Measurements from ENCODE around the gene CFAP61. TPM values are rescaled to one million over a fixed set of nuclear protein-coding genes. Genes with fewer than 3 reads are reported as not detected.

Gene CFAP61
- total RNA-seq, 1 experiment from 2014 or later, result not detected

DNA sequence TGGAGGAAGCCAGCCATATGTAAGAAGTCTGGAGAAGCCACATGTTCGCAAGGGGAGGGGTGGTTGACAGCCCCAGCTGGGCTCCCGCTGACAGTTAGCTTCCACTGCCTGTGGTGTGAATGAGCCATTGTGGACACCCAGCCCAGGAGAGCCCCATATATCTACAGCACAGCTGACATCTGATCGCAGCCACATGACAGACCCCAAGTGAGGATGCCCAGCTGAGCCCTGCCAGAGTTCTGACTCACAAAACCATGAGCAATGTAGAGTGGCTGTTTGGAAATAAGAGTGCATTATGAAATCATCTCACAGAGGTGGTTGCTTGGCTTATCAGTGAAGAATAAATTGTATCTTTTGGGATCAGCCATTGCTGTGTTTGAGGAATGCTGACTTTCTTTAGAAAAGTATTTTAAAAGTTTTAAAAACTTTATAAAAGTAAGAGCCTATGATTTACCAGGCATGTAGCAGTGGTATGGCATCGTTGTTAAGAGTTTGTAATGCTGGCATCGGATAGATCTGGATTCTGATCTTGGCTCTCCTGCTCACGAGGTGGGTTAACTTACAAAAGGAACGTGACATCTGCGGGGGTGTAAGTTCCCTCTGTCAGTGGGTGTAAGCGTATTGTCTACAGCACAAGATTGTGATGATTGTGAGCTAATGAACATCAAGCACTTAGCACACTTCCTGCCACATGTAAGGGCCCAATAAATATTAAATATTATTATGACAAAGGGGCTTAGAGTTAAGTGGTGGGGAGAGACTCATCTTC, 24.1 kb downstream of the CFAP61 start:
- H3K4me3 ChIP-seq (ENCODE audit: low read length), result no peak overlapping the region
- H3K9me2 ChIP-seq (replicated peaks; ENCODE audit: low read length), result no peaks in the 10 kb centered on the region
- H3K27me3 ChIP-seq (ENCODE audit: low read length), result peaks cover 68% of the 10 kb centered on the region
- ChIA-PET POLR2A (ENCODE audit: unreplicated experiment) (no interaction called here), CTCF (no interaction called here)
- no peaks in the 10 kb centered on the region for H3F3A ChIP-seq (ENCODE audit: low read length, unreplicated experiment)
- no peaks in the 10 kb centered on the region for H4K20me1 ChIP-seq (ENCODE audit: low read length)
- ATAC-seq (no peak; the same call in 1 of the 2 replicates), DNase-seq (peak; percentile 37)
- BruUV-seq (replicated peaks), result no TSS peak
- H2AFZ ChIP-seq (ENCODE audit: low read length), result no peak overlapping the region
- no peak overlapping the region for H3K4me2 ChIP-seq (ENCODE audit: low read length)
- no peak overlapping the region for H3K9ac ChIP-seq (ENCODE audit: low read length)
- intact Hi-C loops (cut with micrococcal nuclease), result no loop called here
- no peak overlapping the region for H3K27ac ChIP-seq (ENCODE audit: low read length)
- no peaks in the 10 kb centered on the region for H3K4me1 ChIP-seq (ENCODE audit: insufficient read depth, low read length)
- TF ChIP-seq EZH2 (IDR thresholded peaks at IDR 0.05; ENCODE audit: low read length, unreplicated experiment) (no peak), CTCF (conservative IDR thresholded peaks at IDR 0.05; ENCODE audit: low read depth, low read length) (no peak), EZH2phosphoT487 (IDR thresholded peaks at IDR 0.05; ENCODE audit: borderline replicate concordance, low read length) (no peak)
- H3K36me3 ChIP-seq (ENCODE audit: low read depth, low read length), result no peaks in the 10 kb centered on the region
- H3K79me2 ChIP-seq (ENCODE audit: low read length), result no peaks in the 10 kb centered on the region
- H3K9me3 ChIP-seq (ENCODE audit: low read length), result no peaks in the 10 kb centered on the region

DNA sequence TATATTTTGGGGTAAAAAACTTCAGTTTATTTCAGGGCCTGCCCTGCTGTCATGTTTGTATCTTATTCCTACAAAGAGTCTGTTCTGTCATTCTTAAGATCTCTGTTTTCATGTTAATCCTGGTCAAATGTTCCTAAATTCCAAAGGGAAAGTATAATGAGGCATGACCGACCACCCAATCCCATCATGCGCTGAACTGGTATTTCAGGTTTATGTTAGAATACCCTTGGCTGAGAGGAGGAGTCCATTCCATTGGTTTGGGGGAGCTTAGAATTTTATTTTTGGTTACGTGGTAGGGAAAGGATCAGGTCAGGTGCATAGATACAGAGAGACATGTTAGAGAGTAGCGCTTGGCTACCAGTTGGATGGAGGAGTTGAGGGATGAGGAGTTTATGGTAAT, 25.7 kb downstream of the CFAP61 start:
- no peak overlapping the region for H3K4me2 ChIP-seq (ENCODE audit: low read length)
- POLR2A ChIA-PET (ENCODE audit: unreplicated experiment), result no interaction called here
- H3K4me1 ChIP-seq (ENCODE audit: insufficient read depth, low read length), result no peaks in the 10 kb centered on the region
- no peak overlapping the region for H3K27ac ChIP-seq (ENCODE audit: low read length)
- TF ChIP-seq CTCF (conservative IDR thresholded peaks at IDR 0.05; ENCODE audit: low read depth, low read length) (no peak), EZH2 (IDR thresholded peaks at IDR 0.05; ENCODE audit: low read length, unreplicated experiment) (no peak), EZH2phosphoT487 (IDR thresholded peaks at IDR 0.05; ENCODE audit: borderline replicate concordance, low read length) (no peak)
- CTCF ChIA-PET, result no interaction called here
- H3K9ac ChIP-seq (ENCODE audit: low read length), result no peak overlapping the region
- no peak overlapping the region for H3K4me3 ChIP-seq (ENCODE audit: low read length)
- no peaks in the 10 kb centered on the region for H3K9me2 ChIP-seq (replicated peaks; ENCODE audit: low read length)
- no peaks in the 10 kb centered on the region for H3K9me3 ChIP-seq (ENCODE audit: low read length)
- no peaks in the 10 kb centered on the region for H3K79me2 ChIP-seq (ENCODE audit: low read length)
- H2AFZ ChIP-seq (ENCODE audit: low read length), result no peak overlapping the region
- DNase-seq (no peak), ATAC-seq (no peak)
- no TSS peak for BruUV-seq (replicated peaks)
- no peaks in the 10 kb centered on the region for H3F3A ChIP-seq (ENCODE audit: low read length, unreplicated experiment)
- no peaks in the 10 kb centered on the region for H3K36me3 ChIP-seq (ENCODE audit: low read depth, low read length)
- H4K20me1 ChIP-seq (ENCODE audit: low read length), result no peaks in the 10 kb centered on the region
- intact Hi-C loops (cut with micrococcal nuclease), result no loop called here
- peaks cover 77% of the 10 kb centered on the region for H3K27me3 ChIP-seq (ENCODE audit: low read length)

DNA sequence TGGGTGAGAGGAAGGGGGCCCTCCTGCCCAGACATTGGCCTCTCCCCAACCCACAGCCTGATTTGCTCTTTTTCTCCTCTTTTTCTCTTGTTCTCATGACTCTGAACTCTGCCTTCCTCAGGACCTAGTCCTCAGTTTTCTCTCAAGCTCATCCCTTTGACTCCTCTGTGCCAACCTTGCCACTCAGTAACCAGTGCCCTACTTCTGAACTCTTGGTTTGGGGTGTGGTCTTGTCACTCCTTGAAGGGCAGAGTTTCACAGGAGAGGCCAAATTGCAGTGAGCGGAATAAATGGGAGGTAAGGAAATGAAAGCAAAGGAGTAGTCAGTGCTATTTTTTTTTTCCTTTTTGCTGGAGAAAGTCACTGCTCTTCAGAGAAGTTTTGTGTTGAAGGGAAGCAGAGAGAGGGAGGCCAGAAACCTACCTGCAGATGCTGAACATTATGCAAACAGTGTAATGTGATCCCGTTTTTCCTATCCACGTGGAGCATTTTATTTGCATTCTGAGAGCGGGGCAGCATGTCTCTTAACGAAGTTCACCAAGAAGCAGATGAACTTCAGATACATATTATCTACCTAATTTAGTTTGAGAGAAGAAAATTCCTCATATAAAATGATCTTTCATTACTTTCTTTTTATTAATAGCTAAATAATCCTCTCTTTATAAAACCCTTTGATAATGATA, 26.9 kb downstream of the CFAP61 start:
- Histone ChIP-seq H3K27me3 (ENCODE audit: low read length) (peaks cover 65% of the 10 kb centered on the region), H3K9ac (ENCODE audit: low read length) (no peak overlapping the region), H3F3A (ENCODE audit: low read length, unreplicated experiment) (no peaks in the 10 kb centered on the region), H3K4me2 (ENCODE audit: low read length) (no peak overlapping the region), H3K4me1 (ENCODE audit: insufficient read depth, low read length) (no peaks in the 10 kb centered on the region), H3K36me3 (ENCODE audit: low read depth, low read length) (no peaks in the 10 kb centered on the region), H3K9me3 (ENCODE audit: low read length) (no peaks in the 10 kb centered on the region), H3K27ac (ENCODE audit: low read length) (no peak overlapping the region), H4K20me1 (ENCODE audit: low read length) (no peaks in the 10 kb centered on the region), H3K9me2 (replicated peaks; ENCODE audit: low read length) (no peaks in the 10 kb centered on the region), H3K79me2 (ENCODE audit: low read length) (no peaks in the 10 kb centered on the region), H3K4me3 (ENCODE audit: low read length) (no peak overlapping the region), H2AFZ (ENCODE audit: low read length) (no peak overlapping the region)
- ChIA-PET CTCF (no interaction called here), POLR2A (ENCODE audit: unreplicated experiment) (no interaction called here)
- no peak for ATAC-seq
- TF ChIP-seq EZH2phosphoT487 (IDR thresholded peaks at IDR 0.05; ENCODE audit: borderline replicate concordance, low read length) (no peak), EZH2 (IDR thresholded peaks at IDR 0.05; ENCODE audit: low read length, unreplicated experiment) (no peak), CTCF (conservative IDR thresholded peaks at IDR 0.05; ENCODE audit: low read depth, low read length) (no peak)
- intact Hi-C loops (cut with micrococcal nuclease), result no loop called here
- BruUV-seq (replicated peaks), result no TSS peak
- peak; percentile 48 for DNase-seq
